GM12878 (cell line): ENCODE results near the gene DNASE1. TPM values are rescaled to one million over a fixed set of nuclear protein-coding genes. Genes with fewer than 3 reads are reported as not detected.

Experiments used
- ATAC-seq: fragments of 200-7000 bp; cut with Tn5 transposase; 3 replicates; pipeline ENCODE4 v1.9.1; 2020; ENCODE audit warnings: mild to moderate bottlenecking, moderate library complexity
- BruUV-seq: library from RNA; stranded (reverse); fragments of 400-500 nt; replicated peaks from 2 replicates; lab custom pipeline; 2021; lab: Mats Ljungman, UMichigan
- CTCF ChIA-PET: fragments of 300-600 bp; sonication (Branson Sonifier 250); formaldehyde crosslinking; extraction: SDS; loops from one replicate; lab custom pipeline; 2021; ENCODE audit warnings: inconsistent platforms; lab: Yijun Ruan, JAX
- POLR2A ChIA-PET: fragments of 350-600 bp; formaldehyde crosslinking; extraction: SDS; loops from one replicate; lab custom pipeline; 2021; ENCODE audit warnings: inconsistent platforms; lab: Charles Lee
- RAD21 ChIA-PET: fragments of 300-600 bp; sonication (Branson Sonifier 250); formaldehyde crosslinking; loops from one replicate; lab custom pipeline; 2023; ENCODE audit warnings: antibody characterized with exemption; ENCODE audit not compliant: unreplicated experiment; lab: Charles Lee
- SMC1A ChIA-PET: fragments of 300-600 bp; sonication (Branson Sonifier 250); formaldehyde crosslinking; loops from one replicate; lab custom pipeline; 2023; ENCODE audit not compliant: unreplicated experiment, uncharacterized antibody; lab: Charles Lee
- DNase-seq: peaks from one replicate; pipeline ENCODE4 v3.0.0-alpha.2; 2011; ENCODE audit warnings: low read depth, low spot score
- FAIRE-seq: peaks from 3 replicates; lab custom pipeline; 2011; peaks lifted over from hg19 to GRCh38; lab: Jason Lieb, UNC
- H2AFZ ChIP-seq: 2 replicates; pipeline ENCODE4 v1.6.0; 2011; ENCODE audit warnings: low read depth, low read length, control low read depth; ENCODE audit not compliant: control insufficient read depth
- H3K27ac ChIP-seq: 2 replicates; pipeline ENCODE4 v1.5.1; 2011; ENCODE audit warnings: control low read depth; ENCODE audit not compliant: control insufficient read depth, insufficient read depth
- H3K27me3 ChIP-seq, 2 experiments: replicated peaks in 1 of 2; 2 replicates each; pipeline versions ENCODE4 v1.6.0 to v1.6.1; 2011; ENCODE audit warnings: low read length in 1 of 2; ENCODE audit not compliant: control insufficient read depth in 2 of 2, insufficient read depth in 2 of 2
- H3K36me3 ChIP-seq, 2 experiments: 2 replicates each; pipeline ENCODE4 v1.5.1; 2011; ENCODE audit warnings: low read length in 1 of 2; ENCODE audit not compliant: control insufficient read depth in 2 of 2, insufficient read depth in 2 of 2
- H3K4me1 ChIP-seq: 2 replicates; pipeline ENCODE4 v1.6.1; 2011; ENCODE audit warnings: mild to moderate bottlenecking, low read length, moderate library complexity, mixed read lengths; ENCODE audit not compliant: control insufficient read depth, insufficient read depth
- H3K4me2 ChIP-seq: 2 replicates; pipeline ENCODE4 v1.6.0; 2011; ENCODE audit warnings: control low read depth; ENCODE audit not compliant: control insufficient read depth, insufficient read depth
- H3K4me3 ChIP-seq: fragments of 200-600 bp; sonication (generic); 2 replicates; pipeline ENCODE4 v1.5.1; 2016
- H3K79me2 ChIP-seq: 2 replicates; pipeline ENCODE4 v1.6.0; 2011; ENCODE audit warnings: low read length; ENCODE audit not compliant: control insufficient read depth, insufficient read depth
- H3K9ac ChIP-seq: 2 replicates; pipeline ENCODE4 v1.8.0; 2011; ENCODE audit warnings: low read length, control low read depth, mixed read lengths; ENCODE audit not compliant: control insufficient read depth, insufficient read depth
- H3K9me3 ChIP-seq: replicated peaks from 3 replicates; pipeline ENCODE4 v1.5.1; 2011; ENCODE audit warnings: mild to moderate bottlenecking, low read length; ENCODE audit not compliant: control insufficient read depth, insufficient read depth
- H4K20me1 ChIP-seq: 2 replicates; pipeline ENCODE4 v1.6.0; 2011; ENCODE audit not compliant: control insufficient read depth, insufficient read depth
- EED ChIP-seq: sonication (generic); IDR thresholded peaks from 2 replicates; pipeline ENCODE4 v1.6.1; 2016; ENCODE audit warnings: antibody characterized with exemption, low read depth
- FOXK2 ChIP-seq: fragments of 450-650 bp; IDR thresholded peaks from 2 replicates; pipeline ENCODE4 v1.6.1; 2017; ENCODE audit warnings: mild to moderate bottlenecking, moderate library complexity
- NFIC ChIP-seq: IDR thresholded peaks from 2 replicates; pipeline ENCODE4 v1.6.1; 2012; ENCODE audit warnings: low read depth, mild to moderate bottlenecking, inconsistent platforms, low read length, moderate library complexity
- NR2F1 ChIP-seq: fragments of 450-650 bp; conservative IDR thresholded peaks from 2 replicates; pipeline ENCODE4 v1.6.1; 2017; ENCODE audit warnings: mild to moderate bottlenecking
- STAT3 ChIP-seq: IDR thresholded peaks from 2 replicates; pipeline ENCODE4 v1.6.1; 2011; ENCODE audit warnings: low read depth, low read length, improper control_type of control experiment
- ZBTB11 ChIP-seq: fragments of 450-650 bp; formaldehyde crosslinking; IDR thresholded peaks from 2 replicates; pipeline ENCODE4 v1.5.0; 2022; ENCODE audit warnings: mild to moderate bottlenecking, missing genetic modification characterization
- WGBS: methylation state at CpG from one replicate; pipeline ENCODE4 v1.1.6; 2016; ENCODE audit warnings: low lambda C conversion rate; ENCODE audit not compliant: insufficient replicate concordance, insufficient coverage; ENCODE audit errors: missing lambda C conversion rate; 5-methylcytosine and 5-hydroxymethylcytosine counted together
- in situ Hi-C: fragments of 300-500 bp; cut with MboI; formaldehyde crosslinking; loops from 9 replicates; pipeline ENCODE4 v1.14.3; 2018; ENCODE audit warnings: mixed read lengths
- intact Hi-C: fragments of 100-400 bp; cut with micrococcal nuclease; formaldehyde crosslinking; loops from one replicate; pipeline ENCODE4 v1.14.2; 2022; ENCODE audit not compliant: unreplicated experiment
- polyA plus RNA-seq, 11 experiments: library from polyadenylated mRNA; depleted of rRNA in 4 of 11; unstranded in 6 of 11; stranded (reverse) in 5 of 11; fragments of >200 nt; fragmentation: Nextera tagmentation in 4 of 11; fragmentation: Illumina TruSeq in 1 of 11; extraction: Ambion mirVana in 4 of 11; extraction: Trizol in 1 of 11; gene quantifications; 1 replicate in 1 of 11; 2 replicates in 10 of 11; pipeline versions ENCODE4 v1.2.1 to v1.2.3, GENCODE V29; 2011 to 2016; ENCODE audit warnings: inconsistent platforms in 2 of 11, missing spikeins in 2 of 11, low read depth in 1 of 11
- total RNA-seq, 4 experiments: library from RNA; depleted of rRNA in 3 of 4; stranded (reverse); fragments of >200 nt in 3 of 4; fragmentation: Illumina TruSeq in 1 of 4; extraction: Trizol in 1 of 4; gene quantifications; 2 replicates each; pipeline versions ENCODE4 v1.2.1 to v1.2.3, GENCODE V29; 2013 to 2021
- TF ChIP-seq, protein P1 (sequence below): IDR thresholded peaks from 2 replicates; pipeline ENCODE4 v1.6.1; 2011; ENCODE audit warnings: low read depth, low read length, improper control_type of control experiment, borderline replicate concordance
- TF ChIP-seq, protein P2 (sequence below): fragments of 450-650 bp; IDR thresholded peaks from 2 replicates; pipeline ENCODE4 v1.6.1; 2017; ENCODE audit warnings: mild to moderate bottlenecking
- TF ChIP-seq, protein P3 (sequence below): fragments of 150-350 bp; IDR thresholded peaks from 2 replicates; pipeline ENCODE4 v1.6.1; 2014; ENCODE audit warnings: mild to moderate bottlenecking, low read depth, low read length
- TF ChIP-seq, protein P4 (sequence below): fragments of 450-650 bp; conservative IDR thresholded peaks from 2 replicates; pipeline ENCODE4 v1.6.1; 2017; ENCODE audit warnings: mild to moderate bottlenecking, moderate library complexity
- TF ChIP-seq, protein P5 (sequence below): IDR thresholded peaks from 2 replicates; pipeline ENCODE4 v1.6.1; 2011; ENCODE audit warnings: mild to moderate bottlenecking, low read depth, low read length, moderate library complexity; ENCODE audit not compliant: insufficient replicate concordance

The DNASE1 gene
- total and polyA plus RNA-seq, 10 of the 15 experiments (the other 5 are each of a cell fraction or from before 2014, with no cell fraction given), result 0.23 to 12.0 (median 7.9) TPM

- Histone ChIP-seq H3K4me3 (no peak overlapping the region), H3K4me2 (no peak overlapping the region), H4K20me1 (no peaks in the 10 kb centered on the region), H3K27me3 (no peaks in the 10 kb centered on the region), H3K27ac (peak overlapping the region; percentile 75), H3K9me3 (no peaks in the 10 kb centered on the region), H3K9ac (peak overlapping the region; percentile 55), H3K4me1 (peaks cover 10% of the 10 kb centered on the region; the same call in 1 of the 2 replicates), H2AFZ (peak overlapping the region; percentile 96), H3K79me2 (peaks cover 2% of the 10 kb centered on the region; the same call in 1 of the 2 replicates), H3K36me3 (peaks cover 0 to 7% of the 10 kb centered on the region in 2 experiments; a peak in 2 of 4 replicates)
- BruUV-seq, result no TSS peak
- ATAC-seq (peak; percentile 77), DNase-seq (no peak), FAIRE-seq (peak; percentile 83)
- ChIA-PET RAD21 (no interaction called here), CTCF (interaction anchor here (0.7 to 1.2 kb wide), 7 partner anchors 10 to 616 kb away, joined by 3 to 4 read pairs (median 3); partner anchors contain the start of gene DNASE1), POLR2A (interaction anchor here (0.6 to 1.5 kb wide), 4 partner anchors 11 to 76 kb away, joined by 3 to 5 read pairs (median 4); no protein-coding TSS in a partner anchor), SMC1A (interaction anchor here (0.7 to 1.6 kb wide), 4 partner anchors 11 to 60 kb away, joined by 3 to 5 read pairs (median 4); partner anchors contain the start of genes NLRC3 and SLX4)
- in situ Hi-C loops, result no loop called here
- 25% methylated on average over 3 of the region's 3 CpGs for whole genome bisulfite sequencing
- intact Hi-C loops, result no loop called here
- TF ChIP-seq, protein P1, sequence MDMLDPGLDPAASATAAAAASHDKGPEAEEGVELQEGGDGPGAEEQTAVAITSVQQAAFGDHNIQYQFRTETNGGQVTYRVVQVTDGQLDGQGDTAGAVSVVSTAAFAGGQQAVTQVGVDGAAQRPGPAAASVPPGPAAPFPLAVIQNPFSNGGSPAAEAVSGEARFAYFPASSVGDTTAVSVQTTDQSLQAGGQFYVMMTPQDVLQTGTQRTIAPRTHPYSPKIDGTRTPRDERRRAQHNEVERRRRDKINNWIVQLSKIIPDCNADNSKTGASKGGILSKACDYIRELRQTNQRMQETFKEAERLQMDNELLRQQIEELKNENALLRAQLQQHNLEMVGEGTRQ, result no peak
- no peak for TF ChIP-seq NR2F1
- TF ChIP-seq NFIC, result 0 out of 2 replicates have a peak, but pooled peaks have one; percentile 30
- TF ChIP-seq ZBTB11, result no peak
- TF ChIP-seq, protein P2, sequence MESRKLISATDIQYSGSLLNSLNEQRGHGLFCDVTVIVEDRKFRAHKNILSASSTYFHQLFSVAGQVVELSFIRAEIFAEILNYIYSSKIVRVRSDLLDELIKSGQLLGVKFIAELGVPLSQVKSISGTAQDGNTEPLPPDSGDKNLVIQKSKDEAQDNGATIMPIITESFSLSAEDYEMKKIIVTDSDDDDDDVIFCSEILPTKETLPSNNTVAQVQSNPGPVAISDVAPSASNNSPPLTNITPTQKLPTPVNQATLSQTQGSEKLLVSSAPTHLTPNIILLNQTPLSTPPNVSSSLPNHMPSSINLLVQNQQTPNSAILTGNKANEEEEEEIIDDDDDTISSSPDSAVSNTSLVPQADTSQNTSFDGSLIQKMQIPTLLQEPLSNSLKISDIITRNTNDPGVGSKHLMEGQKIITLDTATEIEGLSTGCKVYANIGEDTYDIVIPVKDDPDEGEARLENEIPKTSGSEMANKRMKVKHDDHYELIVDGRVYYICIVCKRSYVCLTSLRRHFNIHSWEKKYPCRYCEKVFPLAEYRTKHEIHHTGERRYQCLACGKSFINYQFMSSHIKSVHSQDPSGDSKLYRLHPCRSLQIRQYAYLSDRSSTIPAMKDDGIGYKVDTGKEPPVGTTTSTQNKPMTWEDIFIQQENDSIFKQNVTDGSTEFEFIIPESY, result no peak
- no peak for TF ChIP-seq STAT3
- TF ChIP-seq FOXK2, result no peak
- TF ChIP-seq, protein P3, sequence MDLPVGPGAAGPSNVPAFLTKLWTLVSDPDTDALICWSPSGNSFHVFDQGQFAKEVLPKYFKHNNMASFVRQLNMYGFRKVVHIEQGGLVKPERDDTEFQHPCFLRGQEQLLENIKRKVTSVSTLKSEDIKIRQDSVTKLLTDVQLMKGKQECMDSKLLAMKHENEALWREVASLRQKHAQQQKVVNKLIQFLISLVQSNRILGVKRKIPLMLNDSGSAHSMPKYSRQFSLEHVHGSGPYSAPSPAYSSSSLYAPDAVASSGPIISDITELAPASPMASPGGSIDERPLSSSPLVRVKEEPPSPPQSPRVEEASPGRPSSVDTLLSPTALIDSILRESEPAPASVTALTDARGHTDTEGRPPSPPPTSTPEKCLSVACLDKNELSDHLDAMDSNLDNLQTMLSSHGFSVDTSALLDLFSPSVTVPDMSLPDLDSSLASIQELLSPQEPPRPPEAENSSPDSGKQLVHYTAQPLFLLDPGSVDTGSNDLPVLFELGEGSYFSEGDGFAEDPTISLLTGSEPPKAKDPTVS, result no peak
- peak; percentile 46; the same call in 1 of the 2 replicates for TF ChIP-seq EED
- TF ChIP-seq, protein P4, sequence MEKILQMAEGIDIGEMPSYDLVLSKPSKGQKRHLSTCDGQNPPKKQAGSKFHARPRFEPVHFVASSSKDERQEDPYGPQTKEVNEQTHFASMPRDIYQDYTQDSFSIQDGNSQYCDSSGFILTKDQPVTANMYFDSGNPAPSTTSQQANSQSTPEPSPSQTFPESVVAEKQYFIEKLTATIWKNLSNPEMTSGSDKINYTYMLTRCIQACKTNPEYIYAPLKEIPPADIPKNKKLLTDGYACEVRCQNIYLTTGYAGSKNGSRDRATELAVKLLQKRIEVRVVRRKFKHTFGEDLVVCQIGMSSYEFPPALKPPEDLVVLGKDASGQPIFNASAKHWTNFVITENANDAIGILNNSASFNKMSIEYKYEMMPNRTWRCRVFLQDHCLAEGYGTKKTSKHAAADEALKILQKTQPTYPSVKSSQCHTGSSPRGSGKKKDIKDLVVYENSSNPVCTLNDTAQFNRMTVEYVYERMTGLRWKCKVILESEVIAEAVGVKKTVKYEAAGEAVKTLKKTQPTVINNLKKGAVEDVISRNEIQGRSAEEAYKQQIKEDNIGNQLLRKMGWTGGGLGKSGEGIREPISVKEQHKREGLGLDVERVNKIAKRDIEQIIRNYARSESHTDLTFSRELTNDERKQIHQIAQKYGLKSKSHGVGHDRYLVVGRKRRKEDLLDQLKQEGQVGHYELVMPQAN, result no peak
- TF ChIP-seq, protein P5, sequence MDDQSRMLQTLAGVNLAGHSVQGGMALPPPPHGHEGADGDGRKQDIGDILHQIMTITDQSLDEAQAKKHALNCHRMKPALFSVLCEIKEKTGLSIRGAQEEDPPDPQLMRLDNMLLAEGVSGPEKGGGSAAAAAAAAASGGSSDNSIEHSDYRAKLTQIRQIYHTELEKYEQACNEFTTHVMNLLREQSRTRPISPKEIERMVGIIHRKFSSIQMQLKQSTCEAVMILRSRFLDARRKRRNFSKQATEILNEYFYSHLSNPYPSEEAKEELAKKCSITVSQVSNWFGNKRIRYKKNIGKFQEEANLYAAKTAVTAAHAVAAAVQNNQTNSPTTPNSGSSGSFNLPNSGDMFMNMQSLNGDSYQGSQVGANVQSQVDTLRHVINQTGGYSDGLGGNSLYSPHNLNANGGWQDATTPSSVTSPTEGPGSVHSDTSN, result no peak
Measured at GRCh38 chr16:3637371-3637923, 17.0 kb upstream of the DNASE1 start.
